ENCODE measurements around the gene PPP1R9B.

- no peak for TF ChIP-seq EP300 (IDR thresholded peaks at IDR 0.05)
- TF ChIP-seq CTCF (IDR thresholded peaks at IDR 0.05) = no peak
These were observed 17.3 kb downstream of the PPP1R9B start for GRCh38 chr17:50133028-50133768.

Measured in esophagus muscularis mucosa (tissue), 3 donors.